Kidney (tissue), 14 donors: ENCODE data around the gene FMN2. TPM values are rescaled to one million over a fixed set of nuclear protein-coding genes. Genes with fewer than 3 reads are reported as not detected.
A peak's percentile ranks its signal among the peaks of the same experiment; 100 is the strongest.

ENCODE experiments used
- DNase-seq, 5 donors: peaks; one replicate each; pipeline ENCODE4 v3.0.0-alpha.2; 2013 to 2020
- FAIRE-seq: peaks from 2 replicates; lab custom pipeline; 2012; peaks lifted over from hg19 to GRCh38; lab: Jason Lieb, UNC
- H3K27ac ChIP-seq, 2 donors: one replicate each; pipeline ENCODE4 v1.7.0; 2013; ENCODE audit warnings: low read depth in 2 of 2, low read length in 2 of 2, inconsistent platforms in 1 of 2
- H3K27me3 ChIP-seq: one replicate; pipeline ENCODE4 v1.7.1; 2013; ENCODE audit warnings: low read length, inconsistent platforms; ENCODE audit not compliant: control insufficient read depth, insufficient read depth
- H3K36me3 ChIP-seq, 3 donors: one replicate each; pipeline versions ENCODE4 v1.7.0 to v1.7.1; 2013; ENCODE audit warnings: low read length in 3 of 3, control low read depth in 1 of 3, inconsistent platforms in 1 of 3; ENCODE audit not compliant: insufficient read depth in 3 of 3, control insufficient read depth in 2 of 3
- H3K4me1 ChIP-seq, 3 donors: one replicate each; pipeline versions ENCODE4 v1.7.0 to v1.7.1; 2013; ENCODE audit warnings: low read length in 3 of 3, inconsistent platforms in 1 of 3, low read depth in 1 of 3; ENCODE audit not compliant: control insufficient read depth in 2 of 3, insufficient read depth in 2 of 3
- H3K4me3 ChIP-seq, 3 donors: one replicate each; pipeline versions ENCODE4 v1.7.0 to v1.8.1; 2013; ENCODE audit warnings: low read length in 3 of 3, control low read depth in 1 of 3, inconsistent platforms in 1 of 3
- H3K9ac ChIP-seq, 3 donors: one replicate each; pipeline versions ENCODE4 v1.7.0 to v1.7.1; 2013; ENCODE audit warnings: low read length in 3 of 3, control low read depth in 1 of 3, inconsistent platforms in 1 of 3
- H3K9me3 ChIP-seq, 3 donors: one replicate each; pipeline versions ENCODE4 v1.7.0 to v1.7.1; 2013; ENCODE audit warnings: low read length in 3 of 3, control low read depth in 1 of 3, inconsistent platforms in 1 of 3; ENCODE audit not compliant: control insufficient read depth in 2 of 3, insufficient read depth in 1 of 3
- CTCF ChIP-seq: IDR thresholded peaks from 3 replicates; pipeline ENCODE4 v1.5.1; 2012; ENCODE audit warnings: mild to moderate bottlenecking, moderate library complexity, borderline replicate concordance; ENCODE audit not compliant: insufficient read depth; ENCODE audit errors: extremely low read depth
- intact Hi-C: fragments of 100-400 bp; cut with DNase I; formaldehyde crosslinking; loops from one replicate; pipeline ENCODE4 v1.11.1; 2022
- polyA plus RNA-seq: library from polyadenylated mRNA; stranded (reverse); fragments of 350-450 nt; fragmentation: Illumina TruSeq; extraction: RNeasy Lipid Tissue Mini Kit (QIAGEN cat#74804); gene quantifications from one replicate; pipeline ENCODE4 v1.2.3, GENCODE V29; 2014; ENCODE audit warnings: low read depth, low replicate concordance; ENCODE audit not compliant: insufficient read depth
- total RNA-seq: library from RNA; stranded (reverse); fragmentation: NEBNext Ultra II Directional; extraction: Animal tissue kit (Norgen Biotek cat#: 25700); gene quantifications from one replicate; pipeline ENCODE4 v1.2.1, GENCODE V29; 2021
- donor health status: control.
- donor health status: control.
- donor health status: control.
- donor health status: control.
- donor health status: control.
- donor health status: DM: yes; HTN: yes; CAD: no.
- donor health status: Normal renal cell carcinoma (clear cell type).

FMN2 gene
- total and polyA plus RNA-seq, 2 donors from 2014 or later = 0.06 to 3.4 TPM

GRCh38 chr1:240351690-240352089, 260.0 kb downstream of the FMN2 start:
- DNase-seq (no peak), FAIRE-seq (no peak)
- Histone ChIP-seq H3K27me3 (no peaks in the 10 kb centered on the region), H3K36me3 (no peaks in the 10 kb centered on the region), H3K27ac (no peak overlapping the region), H3K4me1 (no peaks in the 10 kb centered on the region), H3K4me3 (no peak overlapping the region), H3K9ac (no peak overlapping the region), H3K9me3 (no peaks in the 10 kb centered on the region)
- TF ChIP-seq CTCF = no peak
- intact Hi-C loops = no loop called here

GRCh38 chr1:240352769-240353168, 261.1 kb downstream of the FMN2 start:
- H3K4me3 ChIP-seq = no peak overlapping the region
- no peaks in the 10 kb centered on the region for H3K4me1 ChIP-seq
- TF ChIP-seq CTCF = no peak
- H3K27me3 ChIP-seq = no peaks in the 10 kb centered on the region
- intact Hi-C loops = no loop called here
- H3K9ac ChIP-seq = no peak overlapping the region
- no peak overlapping the region for H3K27ac ChIP-seq
- no peaks in the 10 kb centered on the region for H3K36me3 ChIP-seq
- H3K9me3 ChIP-seq = no peaks in the 10 kb centered on the region
- DNase-seq = peak in 1 of 5 donors; percentile 28
- no peak for FAIRE-seq

GRCh38 chr1:240356568-240356967, 264.9 kb downstream of the FMN2 start:
- Histone ChIP-seq H3K9me3 (no peaks in the 10 kb centered on the region), H3K36me3 (no peaks in the 10 kb centered on the region), H3K27me3 (no peaks in the 10 kb centered on the region), H3K4me3 (no peak overlapping the region), H3K27ac (no peak overlapping the region), H3K9ac (no peak overlapping the region), H3K4me1 (no peaks in the 10 kb centered on the region)
- TF ChIP-seq CTCF = no peak
- DNase-seq (no peak), FAIRE-seq (no peak)
- intact Hi-C loops = no loop called here

- Histone ChIP-seq H3K9ac (no peak overlapping the region), H3K27ac (no peak overlapping the region), H3K9me3 (no peaks in the 10 kb centered on the region), H3K36me3 (no peaks in the 10 kb centered on the region), H3K4me1 (no peaks in the 10 kb centered on the region), H3K4me3 (no peak overlapping the region), H3K27me3 (no peaks in the 10 kb centered on the region)
- no peak for DNase-seq
- no peak for FAIRE-seq
- intact Hi-C loops = no loop called here
- TF ChIP-seq CTCF = no peak
These were observed 270.4 kb downstream of the FMN2 start for GRCh38 chr1:240362046-240362445.
